ENCODE measurements around the gene PAX5. TPM values are rescaled to one million over a fixed set of nuclear protein-coding genes. Genes with fewer than 3 reads are reported as not detected.

Gene PAX5
- total and polyA plus RNA-seq, 2 donors (not counting 1 experiment from before 2014, with no cell fraction given), result 196 to 275 TPM

DNA sequence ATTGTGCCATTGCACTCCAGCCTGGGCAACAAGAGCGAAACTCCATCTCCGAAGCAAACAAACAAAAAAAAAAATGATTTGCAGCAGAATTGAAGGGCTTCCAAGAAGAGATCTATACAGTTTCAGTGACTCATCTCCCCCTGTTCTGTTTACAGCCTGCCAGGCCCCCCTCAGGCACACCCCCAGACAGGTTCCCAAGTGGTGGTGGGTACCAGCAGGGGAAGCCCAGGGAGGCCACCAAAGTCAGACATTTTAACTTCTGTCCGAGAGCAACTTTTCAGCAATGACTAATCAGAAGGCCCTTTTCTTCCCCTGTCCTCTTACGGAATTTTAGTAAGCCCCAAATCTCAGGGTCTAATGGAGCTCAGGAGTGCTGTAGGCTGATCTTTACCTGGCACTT lies 98.7 kb downstream of the PAX5 start:
- H3K27ac Mint-ChIP-seq, result peak overlapping the region; percentile 88
- ATAC-seq (ENCODE audit: low read depth), result peak; percentile 18

DNA sequence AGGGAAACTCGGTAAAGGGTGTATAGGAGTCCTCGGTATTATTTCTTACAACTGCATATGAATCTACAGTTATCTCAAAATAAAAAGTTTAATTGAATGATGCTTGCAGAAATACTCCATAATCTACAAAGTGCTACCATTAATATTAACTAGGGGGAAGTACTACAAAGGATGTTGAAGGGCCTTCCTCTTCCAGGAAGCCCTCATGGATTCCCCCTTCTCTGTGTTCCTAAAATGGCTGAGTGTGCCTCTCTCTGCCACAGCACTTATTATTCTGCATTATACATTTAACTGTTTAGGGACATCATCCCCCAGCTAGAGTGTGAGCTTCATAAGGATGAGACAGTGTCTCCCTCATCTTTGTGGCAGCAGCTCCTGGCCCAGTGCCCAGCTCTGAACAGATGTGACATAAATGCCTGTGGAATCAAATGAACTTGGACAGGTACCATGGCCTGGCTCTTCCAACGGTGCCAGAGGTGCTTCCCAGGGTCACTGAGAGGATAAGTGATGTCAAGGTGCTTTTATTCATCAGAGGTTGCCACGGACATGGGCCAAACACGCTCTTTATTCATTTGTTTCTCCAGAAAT lies 99.5 kb downstream of the PAX5 start:
- no peaks in the 10 kb centered on the region for H3K9me3 Mint-ChIP-seq (ENCODE audit: insufficient read depth)
- no peak overlapping the region for H3K4me3 Mint-ChIP-seq
- peaks cover 0 to 17% (median 4%) of the 10 kb centered on the region in 3 donors for H3K9me3 ChIP-seq (ENCODE audit: control extremely low read depth in 1 of 3, control insufficient read depth in 2 of 3, insufficient read depth in 1 of 3, low read length in 2 of 3)
- WGBS (ENCODE audit: insufficient coverage), result 80% methylated on average over 3 of the region's 5 CpGs
- no peak overlapping the region for H3K4me3 ChIP-seq (ENCODE audit: control extremely low read depth in 1 of 5, extremely low read depth in 1 of 5, insufficient read depth in 1 of 5, low read depth in 2 of 5, low read length in 4 of 5)
- H3K36me3 ChIP-seq (replicated peaks in 1 of 2; ENCODE audit: control extremely low read depth in 1 of 2, control insufficient read depth in 1 of 2, extremely low read depth in 1 of 2, insufficient read depth in 2 of 2, low read length in 1 of 2), result peaks cover 6 to 92% of the 10 kb centered on the region in 2 experiments
- H3K79me2 ChIP-seq (ENCODE audit: control insufficient read depth, insufficient read depth, low read length), result peaks cover 100% of the 10 kb centered on the region
- peak overlapping the region in 1 of 2 donors; percentile 50 for H3K27ac ChIP-seq (ENCODE audit: low read length in 2 of 2)
- peaks cover 98% of the 10 kb centered on the region for H4K20me1 ChIP-seq (ENCODE audit: control insufficient read depth, insufficient read depth, low read length, poor library complexity, severe bottlenecking)
- H3K27me3 Mint-ChIP-seq, result no peaks in the 10 kb centered on the region
- H3K4me1 Mint-ChIP-seq, result peaks cover 77% of the 10 kb centered on the region
- intact Hi-C loops (cut with micrococcal nuclease), result loop anchor here (10.0 kb wide), 2 partner anchors 60 kb away; no protein-coding TSS in a partner anchor
- H3K27ac Mint-ChIP-seq, result peak overlapping the region; percentile 88
- ATAC-seq (ENCODE audit: low read depth) (no peak), DNase-seq (no peak)
- peaks cover 44 to 64% of the 10 kb centered on the region in 2 donors for H3K4me1 ChIP-seq (ENCODE audit: control insufficient read depth in 2 of 2, insufficient read depth in 2 of 2, low read length in 2 of 2)
- H2AFZ ChIP-seq (ENCODE audit: insufficient read depth, low read depth, low read length, poor library complexity, severe bottlenecking), result no peak overlapping the region
- H3K27me3 ChIP-seq (replicated peaks in 1 of 4; ENCODE audit: control extremely low read depth in 1 of 4, control insufficient read depth in 3 of 4, insufficient read depth in 4 of 4, low read length in 3 of 4), result no peaks in the 10 kb centered on the region
- no peak overlapping the region for H3K9ac ChIP-seq (ENCODE audit: low read length)
- CTCF ChIA-PET, result interaction anchor here (1.0 to 1.1 kb wide), 2 partner anchors 11 to 61 kb away, joined by 3 to 5 read pairs; no protein-coding TSS in a partner anchor
- POLR2A ChIA-PET, result no interaction called here
- no peak overlapping the region for H3K4me2 ChIP-seq (replicated peaks; ENCODE audit: low read depth, low read length, poor library complexity, severe bottlenecking)
- no peak for TF ChIP-seq EZH2 (IDR thresholded peaks at IDR 0.05; ENCODE audit: borderline replicate concordance, insufficient read depth, low read depth, low read length, poor library complexity, severe bottlenecking)
- TF ChIP-seq, protein P1, sequence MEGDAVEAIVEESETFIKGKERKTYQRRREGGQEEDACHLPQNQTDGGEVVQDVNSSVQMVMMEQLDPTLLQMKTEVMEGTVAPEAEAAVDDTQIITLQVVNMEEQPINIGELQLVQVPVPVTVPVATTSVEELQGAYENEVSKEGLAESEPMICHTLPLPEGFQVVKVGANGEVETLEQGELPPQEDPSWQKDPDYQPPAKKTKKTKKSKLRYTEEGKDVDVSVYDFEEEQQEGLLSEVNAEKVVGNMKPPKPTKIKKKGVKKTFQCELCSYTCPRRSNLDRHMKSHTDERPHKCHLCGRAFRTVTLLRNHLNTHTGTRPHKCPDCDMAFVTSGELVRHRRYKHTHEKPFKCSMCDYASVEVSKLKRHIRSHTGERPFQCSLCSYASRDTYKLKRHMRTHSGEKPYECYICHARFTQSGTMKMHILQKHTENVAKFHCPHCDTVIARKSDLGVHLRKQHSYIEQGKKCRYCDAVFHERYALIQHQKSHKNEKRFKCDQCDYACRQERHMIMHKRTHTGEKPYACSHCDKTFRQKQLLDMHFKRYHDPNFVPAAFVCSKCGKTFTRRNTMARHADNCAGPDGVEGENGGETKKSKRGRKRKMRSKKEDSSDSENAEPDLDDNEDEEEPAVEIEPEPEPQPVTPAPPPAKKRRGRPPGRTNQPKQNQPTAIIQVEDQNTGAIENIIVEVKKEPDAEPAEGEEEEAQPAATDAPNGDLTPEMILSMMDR (IDR thresholded peaks at IDR 0.05), result no peak

More for the DNA sequence above, 98.7 kb downstream of the PAX5 start:
- Mint-ChIP-seq H3K4me3 (peak overlapping the region; percentile 27), H3K4me1 (peaks cover 80% of the 10 kb centered on the region), H3K9me3 (ENCODE audit: insufficient read depth) (no peaks in the 10 kb centered on the region), H3K27me3 (no peaks in the 10 kb centered on the region)
- no peak overlapping the region for H3K4me2 ChIP-seq (replicated peaks; ENCODE audit: low read depth, low read length, poor library complexity, severe bottlenecking)
- no peak overlapping the region for H2AFZ ChIP-seq (ENCODE audit: insufficient read depth, low read depth, low read length, poor library complexity, severe bottlenecking)
- H3K9ac ChIP-seq (ENCODE audit: low read length), result no peak overlapping the region
- H3K4me3 ChIP-seq (ENCODE audit: control extremely low read depth in 1 of 5, extremely low read depth in 1 of 5, insufficient read depth in 1 of 5, low read depth in 2 of 5, low read length in 4 of 5), result no peak overlapping the region
- intact Hi-C loops (cut with micrococcal nuclease), result loop anchor here (10.0 kb wide), 2 partner anchors 59 to 61 kb away; no protein-coding TSS in a partner anchor
- TF ChIP-seq, protein P1 (IDR thresholded peaks at IDR 0.05), result no peak
- no peak for TF ChIP-seq EZH2 (IDR thresholded peaks at IDR 0.05; ENCODE audit: borderline replicate concordance, insufficient read depth, low read depth, low read length, poor library complexity, severe bottlenecking)
- peaks cover 100% of the 10 kb centered on the region for H3K79me2 ChIP-seq (ENCODE audit: control insufficient read depth, insufficient read depth, low read length)
- CTCF ChIA-PET, result interaction anchor here (0.7 to 1.5 kb wide), 5 partner anchors 9 to 62 kb away, joined by 3 to 5 read pairs (median 3); no protein-coding TSS in a partner anchor
- peak overlapping the region in 1 of 2 donors; percentile 60 for H3K27ac ChIP-seq (ENCODE audit: low read length in 2 of 2)
- H4K20me1 ChIP-seq (ENCODE audit: control insufficient read depth, insufficient read depth, low read length, poor library complexity, severe bottlenecking), result peaks cover 98% of the 10 kb centered on the region
- H3K4me1 ChIP-seq (ENCODE audit: control insufficient read depth in 2 of 2, insufficient read depth in 2 of 2, low read length in 2 of 2), result peaks cover 39 to 66% of the 10 kb centered on the region in 2 donors
- H3K27me3 ChIP-seq (replicated peaks in 1 of 4; ENCODE audit: control extremely low read depth in 1 of 4, control insufficient read depth in 3 of 4, insufficient read depth in 4 of 4, low read length in 3 of 4), result no peaks in the 10 kb centered on the region
- 83% methylated on average over 4 of the region's 4 CpGs for WGBS (ENCODE audit: insufficient coverage)
- H3K36me3 ChIP-seq (replicated peaks in 1 of 2; ENCODE audit: control extremely low read depth in 1 of 2, control insufficient read depth in 1 of 2, extremely low read depth in 1 of 2, insufficient read depth in 2 of 2, low read length in 1 of 2), result peaks cover 8 to 93% of the 10 kb centered on the region in 2 experiments
- peaks cover 0 to 17% (median 4%) of the 10 kb centered on the region in 3 donors for H3K9me3 ChIP-seq (ENCODE audit: control extremely low read depth in 1 of 3, control insufficient read depth in 2 of 3, insufficient read depth in 1 of 3, low read length in 2 of 3)
- POLR2A ChIA-PET, result no interaction called here
- DNase-seq, result no peak

Measured in B cell (primary cell).